GM23338 (cell line): ENCODE results near the gene RTL10.

Experiments used
- CTCF ChIP-seq, 2 experiments: fragments of 200-600 bp in 1 of 2; sonication (generic) in 1 of 2; conservative IDR thresholded peaks; 2 replicates each; pipeline versions ENCODE4 v1.5.1 to v1.6.1; 2016 to 2017; ENCODE audit warnings: antibody characterized with exemption in 2 of 2, low read depth in 2 of 2, mild to moderate bottlenecking in 2 of 2, moderate library complexity in 1 of 2
- EZH2 ChIP-seq: fragments of 200-600 bp; sonication (generic); IDR thresholded peaks from one replicate; pipeline ENCODE4 v1.8.0; 2017; ENCODE audit warnings: antibody characterized with exemption, mild to moderate bottlenecking, low read depth; ENCODE audit not compliant: unreplicated experiment
- POLR2AphosphoS5 ChIP-seq: IDR thresholded peaks from 2 replicates; pipeline ENCODE4 v1.6.1; 2016; ENCODE audit warnings: antibody characterized with exemption, low read depth
- STAT1 ChIP-seq: IDR thresholded peaks from one replicate; pipeline ENCODE4 v1.6.1; 2016; ENCODE audit warnings: antibody characterized with exemption; ENCODE audit not compliant: unreplicated experiment
- TF ChIP-seq, protein P1 (sequence below): IDR thresholded peaks from 2 replicates; pipeline ENCODE4 v1.6.1; 2016; ENCODE audit warnings: antibody characterized with exemption

GRCh38 chr22:19897726-19898125 is 43.1 kb upstream of the RTL10 start:
- TF ChIP-seq, protein P1, sequence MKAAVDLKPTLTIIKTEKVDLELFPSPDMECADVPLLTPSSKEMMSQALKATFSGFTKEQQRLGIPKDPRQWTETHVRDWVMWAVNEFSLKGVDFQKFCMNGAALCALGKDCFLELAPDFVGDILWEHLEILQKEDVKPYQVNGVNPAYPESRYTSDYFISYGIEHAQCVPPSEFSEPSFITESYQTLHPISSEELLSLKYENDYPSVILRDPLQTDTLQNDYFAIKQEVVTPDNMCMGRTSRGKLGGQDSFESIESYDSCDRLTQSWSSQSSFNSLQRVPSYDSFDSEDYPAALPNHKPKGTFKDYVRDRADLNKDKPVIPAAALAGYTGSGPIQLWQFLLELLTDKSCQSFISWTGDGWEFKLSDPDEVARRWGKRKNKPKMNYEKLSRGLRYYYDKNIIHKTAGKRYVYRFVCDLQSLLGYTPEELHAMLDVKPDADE = no peak
- TF ChIP-seq CTCF (conservative IDR thresholded peaks at IDR 0.05; ENCODE audit: low read depth in 2 of 2) = no peak
- no peak for TF ChIP-seq POLR2AphosphoS5
- no peak for TF ChIP-seq EZH2
- no peak for TF ChIP-seq STAT1
